BLaER1 treated with 17β-estradiol and CSF1 and Interleukin-3, amounts not matched to agents 10 nM and 100 nM (cell line): ENCODE measurements around the gene PLEK.

Experiments
- H3K27ac ChIP-seq, 11 experiments: shearing (Covaris generic); formaldehyde crosslinking; 2 replicates each; pipeline ENCODE4 v1.8.1; 2022
- H3K27me3 ChIP-seq, 11 experiments: shearing (Covaris generic); formaldehyde crosslinking; 2 replicates each; pipeline ENCODE4 v1.8.1; 2022
- H3K36me3 ChIP-seq, 11 experiments: shearing (Covaris generic); formaldehyde crosslinking; 2 replicates each; pipeline ENCODE4 v1.8.1; 2022
- H3K4me1 ChIP-seq, 10 experiments: shearing (Covaris generic); formaldehyde crosslinking; 2 replicates each; pipeline ENCODE4 v1.8.1; 2022
- H3K4me2 ChIP-seq, 11 experiments: shearing (Covaris generic); formaldehyde crosslinking; 2 replicates each; pipeline ENCODE4 v1.8.1; 2022
- H3K4me3 ChIP-seq, 10 experiments: shearing (Covaris generic); formaldehyde crosslinking; 2 replicates each; pipeline ENCODE4 v1.8.1; 2022
- H3K9ac ChIP-seq, 11 experiments: shearing (Covaris generic); formaldehyde crosslinking; 2 replicates each; pipeline ENCODE4 v1.8.1; 2022
- H3K9me3 ChIP-seq, 11 experiments: shearing (Covaris generic); formaldehyde crosslinking; replicated peaks in 1 of 11; 2 replicates each; pipeline ENCODE4 v1.8.1; 2022
- H4K20me1 ChIP-seq, 11 experiments: shearing (Covaris generic); formaldehyde crosslinking; 2 replicates each; pipeline ENCODE4 v1.8.1; 2022
- Cebpa-rat ChIP-seq, 11 experiments: shearing (Covaris generic); IDR thresholded peaks; 2 replicates each; pipeline ENCODE4 v1.8.1; 2022

PLEK gene

GRCh38 chr2:68404893-68405799 lies 40.1 kb downstream of the PLEK start:
- TF ChIP-seq Cebpa-rat (IDR thresholded peaks at IDR 0.05) = no peak
- Histone ChIP-seq H3K4me3 (no peak overlapping the region), H3K27me3 (no peaks in the 10 kb centered on the region), H3K9me3 (peaks cover 8 to 60% (median 40%) of the 10 kb centered on the region in 11 experiments; a peak in 21 of 22 replicates), H3K27ac (no peak overlapping the region), H3K4me2 (no peak overlapping the region), H3K36me3 (peaks cover 0 to 42% (median 16%) of the 10 kb centered on the region in 11 experiments; a peak in 15 of 22 replicates), H3K9ac (no peak overlapping the region), H3K4me1 (peaks cover 0 to 28% (median 16%) of the 10 kb centered on the region in 10 experiments; a peak in 11 of 20 replicates), H4K20me1 (no peaks in the 10 kb centered on the region; a peak in 1 of 22 replicates)

DNA sequence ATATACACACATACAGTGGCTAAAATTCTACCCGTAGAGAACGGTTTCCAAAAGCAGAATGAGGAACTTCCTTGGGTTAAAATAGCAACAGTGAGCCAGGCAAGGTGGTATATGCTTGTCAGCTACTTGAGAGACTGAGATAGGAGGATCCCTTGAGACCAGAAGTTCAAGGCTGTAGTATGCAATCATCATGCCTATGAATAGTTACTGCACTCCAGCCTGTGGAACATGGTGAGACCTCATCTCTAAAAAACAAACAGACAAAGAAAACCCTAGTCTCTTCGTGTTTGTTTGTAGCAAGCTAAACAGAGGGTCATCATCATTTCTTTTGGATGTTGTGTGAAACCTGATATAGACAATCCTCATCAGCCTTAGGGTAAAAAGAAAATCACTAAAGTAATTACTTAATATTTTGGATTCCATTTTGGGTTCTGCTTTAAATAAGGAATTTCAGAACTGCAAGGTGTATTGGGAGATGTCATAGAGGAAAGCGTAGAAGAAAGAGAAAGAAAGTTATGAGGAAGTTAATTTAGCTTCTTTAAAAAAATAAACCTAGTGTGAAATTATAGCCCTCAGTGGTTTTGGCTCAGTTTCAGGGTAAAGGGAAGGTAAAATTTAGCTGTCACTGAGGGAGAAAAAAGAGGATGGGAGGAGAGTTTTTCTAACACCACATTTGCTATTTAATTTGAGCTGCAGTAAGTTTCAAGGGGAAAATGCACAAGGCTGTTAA lies 46.5 kb downstream of the PLEK start:
- no peak for TF ChIP-seq Cebpa-rat (IDR thresholded peaks at IDR 0.05)
- H3K4me2 ChIP-seq = peak overlapping the region; percentile 73 to 89 (median 82)
- peak overlapping the region in 9 of 11 experiments; percentile 13 to 72 (median 44); a peak in 18 of 22 replicates for H3K9ac ChIP-seq
- H3K27me3 ChIP-seq = no peaks in the 10 kb centered on the region
- H3K36me3 ChIP-seq = 0 out of 22 replicates have a peak, but pooled peaks cover 0 to 2% (median 0%) of the 10 kb centered on the region in 11 experiments
- H3K4me1 ChIP-seq = peaks cover 19 to 60% (median 38%) of the 10 kb centered on the region in 10 experiments
- peak overlapping the region in 8 of 10 experiments; percentile 5 to 34 (median 12); a peak in 7 of 20 replicates for H3K4me3 ChIP-seq
- H3K9me3 ChIP-seq = peaks cover 8 to 37% (median 25%) of the 10 kb centered on the region in 11 experiments; a peak in 20 of 22 replicates
- H3K27ac ChIP-seq = peak overlapping the region in 10 of 11 experiments; percentile 2 to 80 (median 67); a peak in 19 of 22 replicates
- H4K20me1 ChIP-seq = no peaks in the 10 kb centered on the region

DNA sequence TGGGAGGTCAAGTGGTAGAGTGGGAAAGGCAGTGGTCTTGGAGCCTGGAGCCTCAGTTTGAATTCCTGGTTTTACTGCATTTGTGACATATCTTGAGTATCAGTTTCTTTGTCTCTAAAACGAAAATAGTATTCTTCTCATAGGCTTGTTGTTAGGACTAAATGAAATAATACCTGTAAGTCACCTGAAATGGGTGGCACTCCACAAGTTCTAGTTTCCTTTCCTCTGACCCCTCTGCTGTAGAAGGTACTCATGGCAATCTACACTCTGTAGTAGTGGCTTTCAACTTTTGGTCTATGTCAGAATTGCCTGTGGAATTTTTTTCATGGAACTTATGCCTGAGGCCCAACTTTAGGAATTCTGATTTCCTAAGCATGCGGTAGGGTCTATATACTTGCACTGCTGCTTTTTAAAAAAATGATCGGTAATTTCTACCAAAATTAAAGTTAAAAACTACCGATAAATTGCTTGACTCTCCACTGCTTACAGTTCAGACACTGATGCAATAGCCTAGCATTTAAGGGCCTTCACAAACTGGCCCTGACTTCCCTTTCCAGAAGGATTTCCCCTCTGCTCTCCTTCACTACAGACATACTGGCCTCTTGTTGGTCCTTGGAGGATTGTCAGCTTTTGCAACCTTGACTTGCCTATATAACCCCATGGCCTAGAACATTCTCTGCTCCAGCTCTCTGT lies 47.2 kb downstream of the PLEK start:
- 0 out of 22 replicates have a peak, but pooled peaks cover 0 to 3% (median 0%) of the 10 kb centered on the region in 11 experiments for H3K36me3 ChIP-seq
- peaks cover under 1 to 37% (median 24%) of the 10 kb centered on the region in 11 experiments; a peak in 19 of 22 replicates for H3K9me3 ChIP-seq
- peak overlapping the region; percentile 73 to 89 (median 82) for H3K4me2 ChIP-seq
- TF ChIP-seq Cebpa-rat (IDR thresholded peaks at IDR 0.05) = no peak; a peak in 1 of 22 replicates
- peak overlapping the region in 8 of 10 experiments; percentile 5 to 34 (median 12); a peak in 7 of 20 replicates for H3K4me3 ChIP-seq
- H3K27ac ChIP-seq = peak overlapping the region in 10 of 11 experiments; percentile 2 to 80 (median 67); a peak in 19 of 22 replicates
- peaks cover 23 to 60% (median 39%) of the 10 kb centered on the region in 10 experiments for H3K4me1 ChIP-seq
- H4K20me1 ChIP-seq = no peaks in the 10 kb centered on the region
- H3K27me3 ChIP-seq = no peaks in the 10 kb centered on the region
- peak overlapping the region in 9 of 11 experiments; percentile 13 to 72 (median 44); a peak in 18 of 22 replicates for H3K9ac ChIP-seq

DNA sequence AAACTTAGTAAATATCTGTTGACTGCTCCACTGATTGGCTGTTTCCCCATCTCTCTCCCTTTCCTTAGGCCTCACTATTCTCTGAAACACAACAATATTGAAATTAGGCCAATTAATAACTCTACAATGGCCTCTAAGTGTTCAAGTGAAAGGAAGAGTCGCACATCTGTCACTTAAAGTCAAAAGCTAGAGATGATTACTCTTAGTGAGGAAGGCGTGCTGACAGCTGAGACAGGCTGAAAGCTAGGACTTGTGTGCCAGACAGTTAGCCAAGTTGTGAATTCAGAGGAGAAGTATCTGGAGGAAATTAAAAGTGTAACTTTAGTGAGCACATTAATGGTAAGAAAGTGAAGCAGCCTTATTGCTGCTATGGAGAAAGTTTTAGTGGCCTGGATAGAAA lies 48.4 kb downstream of the PLEK start:
- no peaks in the 10 kb centered on the region for H3K27me3 ChIP-seq
- H3K36me3 ChIP-seq = 0 out of 22 replicates have a peak, but pooled peaks cover 0 to 3% (median 0%) of the 10 kb centered on the region in 11 experiments
- H3K4me1 ChIP-seq = peaks cover 35 to 72% (median 51%) of the 10 kb centered on the region in 10 experiments
- H3K9me3 ChIP-seq = peaks cover 0 to 32% (median 20%) of the 10 kb centered on the region in 11 experiments; a peak in 18 of 22 replicates
- no peak overlapping the region for H3K9ac ChIP-seq
- H3K27ac ChIP-seq = 0 out of 22 replicates have a peak overlapping the region, but pooled peaks of 1 of the 11 experiments have one; percentile 8
- H3K4me3 ChIP-seq = no peak overlapping the region
- TF ChIP-seq Cebpa-rat (IDR thresholded peaks at IDR 0.05) = no peak
- H4K20me1 ChIP-seq = no peaks in the 10 kb centered on the region
- H3K4me2 ChIP-seq = peak overlapping the region in 5 of 11 experiments; percentile 4 to 83 (median 12); a peak in 7 of 22 replicates

- 0 out of 22 replicates have a peak, but pooled peaks cover 0 to 3% (median 0%) of the 10 kb centered on the region in 11 experiments for H3K36me3 ChIP-seq
- no peaks in the 10 kb centered on the region for H4K20me1 ChIP-seq
- no peak for TF ChIP-seq Cebpa-rat (IDR thresholded peaks at IDR 0.05)
- no peak overlapping the region for H3K4me2 ChIP-seq
- no peak overlapping the region for H3K4me3 ChIP-seq
- peaks cover 0 to 23% (median 14%) of the 10 kb centered on the region in 11 experiments; a peak in 18 of 22 replicates for H3K9me3 ChIP-seq
- peaks cover 42 to 77% (median 60%) of the 10 kb centered on the region in 10 experiments for H3K4me1 ChIP-seq
- no peak overlapping the region for H3K27ac ChIP-seq
- no peak overlapping the region for H3K9ac ChIP-seq
- H3K27me3 ChIP-seq = no peaks in the 10 kb centered on the region
Observed at GRCh38 chr2:68414452-68414851, 49.4 kb downstream of the PLEK start.

- no peak overlapping the region for H3K4me3 ChIP-seq
- H3K27me3 ChIP-seq = no peaks in the 10 kb centered on the region
- H3K36me3 ChIP-seq = 0 out of 22 replicates have a peak, but pooled peaks cover 0 to 3% (median 0%) of the 10 kb centered on the region in 11 experiments
- H3K9ac ChIP-seq = no peak overlapping the region
- H4K20me1 ChIP-seq = no peaks in the 10 kb centered on the region
- no peak overlapping the region for H3K27ac ChIP-seq
- TF ChIP-seq Cebpa-rat (IDR thresholded peaks at IDR 0.05) = no peak
- 0 out of 22 replicates have a peak overlapping the region, but pooled peaks of 2 of the 11 experiments have one; percentile 0 for H3K4me2 ChIP-seq
- peaks cover 0 to 20% (median 14%) of the 10 kb centered on the region in 11 experiments; a peak in 18 of 22 replicates for H3K9me3 ChIP-seq
- peaks cover 46 to 80% (median 60%) of the 10 kb centered on the region in 10 experiments for H3K4me1 ChIP-seq
Observed at GRCh38 chr2:68414876-68415275, 49.8 kb downstream of the PLEK start.

- no peak overlapping the region for H3K9ac ChIP-seq
- H3K27ac ChIP-seq = no peak overlapping the region
- H4K20me1 ChIP-seq = no peaks in the 10 kb centered on the region
- no peak overlapping the region for H3K4me3 ChIP-seq
- H3K4me1 ChIP-seq = peaks cover 53 to 78% (median 64%) of the 10 kb centered on the region in 10 experiments
- H3K4me2 ChIP-seq = no peak overlapping the region
- H3K27me3 ChIP-seq = no peaks in the 10 kb centered on the region
- no peak for TF ChIP-seq Cebpa-rat (IDR thresholded peaks at IDR 0.05)
- 0 out of 22 replicates have a peak, but pooled peaks cover 0 to 3% (median 0%) of the 10 kb centered on the region in 11 experiments for H3K36me3 ChIP-seq
- H3K9me3 ChIP-seq = peaks cover 0 to 19% (median 14%) of the 10 kb centered on the region in 11 experiments; a peak in 18 of 22 replicates
Observed at GRCh38 chr2:68415521-68415920, 50.4 kb downstream of the PLEK start.
